HG02610 (cell line): ENCODE data around the gene AZI2.

ENCODE experiments used
- ATAC-seq: cut with Tn5 transposase; IDR thresholded peaks from one replicate; pipeline ENCODE4 v1.9.1; 2021; ENCODE audit warnings: mild to moderate bottlenecking, moderate library complexity; ENCODE audit not compliant: unreplicated experiment

Gene AZI2

GRCh38 chr3:28301688-28302087, 46.9 kb downstream of the AZI2 start:
- ATAC-seq = no peak

- ATAC-seq = no peak
Measured at GRCh38 chr3:28300345-28300962, 48.2 kb downstream of the AZI2 start.

GRCh38 chr3:28299705-28300104, 48.9 kb downstream of the AZI2 start:
- no peak for ATAC-seq

- peak; percentile 42 for ATAC-seq
Measured at GRCh38 chr3:28295898-28296490, 52.6 kb downstream of the AZI2 start.

- no peak for ATAC-seq
Measured at GRCh38 chr3:28294667-28295413, 53.8 kb downstream of the AZI2 start.

- no peak for ATAC-seq
Measured at GRCh38 chr3:28292622-28293021, 56.0 kb downstream of the AZI2 start.

GRCh38 chr3:28291577-28291976, 57.0 kb downstream of the AZI2 start:
- no peak for ATAC-seq

- no peak for ATAC-seq
Measured at GRCh38 chr3:28290863-28291300, 57.7 kb downstream of the AZI2 start.

GRCh38 chr3:28287046-28287445, 61.6 kb downstream of the AZI2 start:
- no peak for ATAC-seq

- peak; percentile 84 for ATAC-seq
Measured at GRCh38 chr3:28286595-28286994, 62.0 kb downstream of the AZI2 start.

- ATAC-seq = no peak
Measured at GRCh38 chr3:28280781-28281180, 67.8 kb downstream of the AZI2 start.

GRCh38 chr3:28279770-28280169, 68.9 kb downstream of the AZI2 start:
- no peak for ATAC-seq

GRCh38 chr3:28278918-28279317, 69.7 kb downstream of the AZI2 start:
- no peak for ATAC-seq

- no peak for ATAC-seq
Measured at GRCh38 chr3:28273837-28274236, 74.8 kb downstream of the AZI2 start.
